OCI-LY7 (cell line): Measurements from ENCODE around the gene TCF15.

Experiments
- EZH2phosphoT487 ChIP-seq: fragments of 200-600 bp; sonication (generic); IDR thresholded peaks from 2 replicates; pipeline ENCODE4 v1.6.1; 2018; ENCODE audit warnings: low read depth, borderline replicate concordance, mild to moderate bottlenecking, mixed run types, antibody characterized with exemption, low read length, moderate library complexity, mixed read lengths
- TF ChIP-seq, protein P1 (sequence below): fragments of 200-600 bp; sonication (generic); conservative IDR thresholded peaks from 2 replicates; pipeline ENCODE4 v1.5.1; 2014; ENCODE audit warnings: mild to moderate bottlenecking, antibody characterized with exemption, low read length, moderate library complexity, mixed read lengths

DNA sequence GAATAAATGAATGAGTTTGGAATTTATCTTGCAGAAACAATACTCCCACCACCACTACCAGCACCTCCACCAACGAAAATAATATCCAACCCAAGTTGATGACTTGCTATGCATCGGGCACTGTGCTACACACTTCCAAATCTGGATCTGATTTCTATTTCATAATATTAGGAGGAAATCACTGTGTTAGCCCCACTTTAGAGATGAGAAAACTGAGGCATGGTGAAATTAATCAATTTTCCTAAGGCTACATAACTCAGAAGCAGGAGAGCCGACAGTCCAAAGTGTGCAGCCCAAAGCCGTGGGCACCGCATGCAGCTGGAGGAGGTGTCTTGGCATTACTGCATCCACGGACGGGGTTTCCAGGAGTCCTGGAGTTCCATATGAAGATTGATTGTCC, 17.6 kb downstream of the TCF15 start:
- TF ChIP-seq, protein P1, sequence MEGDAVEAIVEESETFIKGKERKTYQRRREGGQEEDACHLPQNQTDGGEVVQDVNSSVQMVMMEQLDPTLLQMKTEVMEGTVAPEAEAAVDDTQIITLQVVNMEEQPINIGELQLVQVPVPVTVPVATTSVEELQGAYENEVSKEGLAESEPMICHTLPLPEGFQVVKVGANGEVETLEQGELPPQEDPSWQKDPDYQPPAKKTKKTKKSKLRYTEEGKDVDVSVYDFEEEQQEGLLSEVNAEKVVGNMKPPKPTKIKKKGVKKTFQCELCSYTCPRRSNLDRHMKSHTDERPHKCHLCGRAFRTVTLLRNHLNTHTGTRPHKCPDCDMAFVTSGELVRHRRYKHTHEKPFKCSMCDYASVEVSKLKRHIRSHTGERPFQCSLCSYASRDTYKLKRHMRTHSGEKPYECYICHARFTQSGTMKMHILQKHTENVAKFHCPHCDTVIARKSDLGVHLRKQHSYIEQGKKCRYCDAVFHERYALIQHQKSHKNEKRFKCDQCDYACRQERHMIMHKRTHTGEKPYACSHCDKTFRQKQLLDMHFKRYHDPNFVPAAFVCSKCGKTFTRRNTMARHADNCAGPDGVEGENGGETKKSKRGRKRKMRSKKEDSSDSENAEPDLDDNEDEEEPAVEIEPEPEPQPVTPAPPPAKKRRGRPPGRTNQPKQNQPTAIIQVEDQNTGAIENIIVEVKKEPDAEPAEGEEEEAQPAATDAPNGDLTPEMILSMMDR, result no peak
- TF ChIP-seq EZH2phosphoT487, result no peak
